DMS 273 (cell line): ENCODE measurements around the gene ZC3H7B.
"Not testable (repeated sequence)": the region's sequence is repeated elsewhere in the genome, so short reads cannot be mapped to it uniquely, and the experiment has no call there.

Experiments used
- DNase-seq: peaks from one replicate; lab custom pipeline; 2025; ENCODE audit not compliant: unreplicated experiment; lab: John Stamatoyannopoulos, UW

Gene ZC3H7B

GRCh38 chr22:41285820-41286638, 15.3 kb upstream of the ZC3H7B start, which contains the start of gene RANGAP1:
RANGAP1 (minus strand) TSS chr22:41286187; CDS start chr22:41281044, 5,143 bp downstream.
- peak; percentile 98 for DNase-seq

GRCh38 chr22:41286639-41287091, 14.7 kb upstream of the ZC3H7B start:
- DNase-seq: peak; percentile 66

- DNase-seq: peak; percentile 42
Measured at GRCh38 chr22:41288245-41288946, 12.9 kb upstream of the ZC3H7B start.

GRCh38 chr22:41289671-41290070, 11.7 kb upstream of the ZC3H7B start:
- no peak for DNase-seq

- no peak for DNase-seq
Measured at GRCh38 chr22:41290262-41291221, 10.8 kb upstream of the ZC3H7B start.

GRCh38 chr22:41294816-41295215, 6.5 kb upstream of the ZC3H7B start:
- DNase-seq: not testable (repeated sequence)

GRCh38 chr22:41296826-41297667, 4.3 kb upstream of the ZC3H7B start:
- no peak for DNase-seq

- DNase-seq: no peak
Measured at GRCh38 chr22:41300661-41301060, 664 bp upstream of the ZC3H7B start.

- peak; percentile 27 for DNase-seq
Measured at GRCh38 chr22:41302021-41302767, 869 bp downstream of the ZC3H7B start.

- DNase-seq: no peak
Measured at GRCh38 chr22:41302811-41303210, 1.5 kb downstream of the ZC3H7B start.

GRCh38 chr22:41305646-41306045, 4.3 kb downstream of the ZC3H7B start:
- DNase-seq: no peak

GRCh38 chr22:41308054-41308453, 6.7 kb downstream of the ZC3H7B start:
- no peak for DNase-seq

- no peak for DNase-seq
Measured at GRCh38 chr22:41308544-41308947, 7.2 kb downstream of the ZC3H7B start.

- DNase-seq: no peak
Measured at GRCh38 chr22:41310336-41310735, 9.0 kb downstream of the ZC3H7B start.

- DNase-seq: no peak
Measured at GRCh38 chr22:41311487-41311886, 10.2 kb downstream of the ZC3H7B start.

GRCh38 chr22:41314821-41315220, 13.5 kb downstream of the ZC3H7B start:
- no peak for DNase-seq

GRCh38 chr22:41315586-41315985, 14.3 kb downstream of the ZC3H7B start:
- DNase-seq: no peak

- no peak for DNase-seq
Measured at GRCh38 chr22:41320416-41321240, 19.3 kb downstream of the ZC3H7B start.
